Inferior parietal cortex (tissue), 1 donor: ENCODE results near the gene ENOX1.

Source experiments
- DNase-seq: peaks from one replicate; pipeline ENCODE4 v3.0.0-alpha.2; 2016; ENCODE audit errors: extremely low spot score

The ENOX1 gene

DNA sequence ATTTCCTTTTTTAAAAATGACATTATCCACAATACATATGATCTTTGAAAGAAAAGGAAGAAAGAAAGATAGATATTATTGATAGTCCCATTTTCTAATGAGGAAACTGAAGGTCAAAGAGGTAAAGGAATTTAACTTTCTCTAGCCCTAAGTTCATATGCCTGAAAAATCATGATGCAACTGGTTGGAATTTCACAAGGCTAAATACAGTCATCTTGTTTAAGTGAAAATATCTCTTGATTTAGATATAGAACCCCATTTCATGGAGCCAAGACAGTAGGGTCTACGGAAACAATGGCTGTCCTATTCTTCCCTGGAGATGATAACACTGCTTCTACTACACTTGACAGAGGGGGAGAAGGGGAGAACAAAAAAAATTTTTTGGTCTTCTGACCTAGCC lies 397.2 kb downstream of the ENOX1 start:
- no peak for DNase-seq

- no peak for DNase-seq
Measured at GRCh38 chr13:43388282-43389034, 398.3 kb downstream of the ENOX1 start.

GRCh38 chr13:43387880-43388279 lies 398.9 kb downstream of the ENOX1 start:
- no peak for DNase-seq

DNA sequence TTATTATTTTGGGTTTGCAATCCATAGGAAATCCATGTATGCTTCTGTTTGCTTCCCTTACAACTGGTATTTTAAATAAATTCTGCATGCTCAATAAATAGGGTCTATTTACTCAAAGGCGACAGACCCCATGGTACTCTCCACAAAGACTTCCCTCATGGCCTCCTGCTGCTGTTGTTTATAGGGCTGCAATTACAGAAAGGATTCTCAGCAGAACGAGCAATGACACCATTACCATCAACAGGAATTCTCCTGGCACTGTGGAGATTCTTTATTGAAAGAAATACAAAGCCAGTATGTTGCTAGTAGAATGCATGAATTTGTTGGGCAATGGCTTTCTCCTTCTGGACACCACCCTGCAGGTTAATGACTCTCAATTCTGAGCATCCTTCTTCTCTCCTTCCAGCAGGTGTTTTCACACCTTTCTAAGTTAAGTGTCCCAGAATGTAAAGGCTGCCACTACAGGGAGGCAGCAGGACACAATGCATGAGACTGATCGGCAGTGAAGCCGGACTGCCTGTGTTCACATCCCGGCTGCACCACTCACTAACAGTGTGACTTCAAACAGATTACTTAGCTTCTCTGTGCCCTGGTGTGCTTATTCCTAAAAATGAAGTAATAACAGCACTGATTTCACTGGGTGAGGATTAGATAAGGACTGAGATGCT lies 403.1 kb downstream of the ENOX1 start:
- DNase-seq = no peak

DNA sequence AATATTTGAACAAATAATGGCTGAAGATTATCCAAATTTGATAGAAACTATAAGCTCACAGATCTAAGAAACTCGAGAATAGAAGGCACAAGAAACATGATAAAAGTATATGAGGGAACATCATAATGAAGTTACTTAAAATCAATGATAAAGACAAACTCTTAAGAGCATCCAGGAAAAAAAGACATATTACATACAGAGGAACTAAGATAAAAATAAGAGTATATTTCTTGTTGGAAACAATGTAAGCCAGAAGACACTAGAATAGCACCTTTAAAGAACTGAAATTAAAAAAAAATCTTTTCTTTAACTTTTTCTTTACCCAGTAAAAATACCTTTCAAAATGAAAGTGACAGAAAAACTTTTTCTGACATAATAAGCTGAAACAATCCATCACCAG lies 407.0 kb downstream of the ENOX1 start:
- DNase-seq = no peak

- no peak for DNase-seq
Measured at GRCh38 chr13:43377973-43378372, 408.8 kb downstream of the ENOX1 start.

- no peak for DNase-seq
Measured at GRCh38 chr13:43377149-43377548, 409.6 kb downstream of the ENOX1 start.

DNA sequence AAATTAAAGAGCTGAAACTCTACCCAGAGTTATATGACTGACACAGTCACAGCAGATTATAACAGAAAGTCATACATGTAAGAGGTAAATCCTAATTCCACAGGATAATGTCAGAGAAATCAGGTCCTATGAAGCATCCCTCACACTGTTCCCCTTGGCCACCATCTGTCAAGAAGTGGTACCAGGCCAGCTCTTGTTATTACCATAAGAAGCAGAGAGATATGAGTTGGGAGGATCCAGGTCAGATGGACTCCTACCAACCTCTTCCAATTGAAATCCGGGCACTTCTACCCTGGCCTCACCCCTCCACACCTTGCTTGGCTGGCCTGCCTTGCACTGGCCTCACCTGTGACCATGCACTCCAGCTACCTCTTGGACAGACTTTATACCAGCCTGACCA lies 410.2 kb downstream of the ENOX1 start:
- no peak for DNase-seq

DNA sequence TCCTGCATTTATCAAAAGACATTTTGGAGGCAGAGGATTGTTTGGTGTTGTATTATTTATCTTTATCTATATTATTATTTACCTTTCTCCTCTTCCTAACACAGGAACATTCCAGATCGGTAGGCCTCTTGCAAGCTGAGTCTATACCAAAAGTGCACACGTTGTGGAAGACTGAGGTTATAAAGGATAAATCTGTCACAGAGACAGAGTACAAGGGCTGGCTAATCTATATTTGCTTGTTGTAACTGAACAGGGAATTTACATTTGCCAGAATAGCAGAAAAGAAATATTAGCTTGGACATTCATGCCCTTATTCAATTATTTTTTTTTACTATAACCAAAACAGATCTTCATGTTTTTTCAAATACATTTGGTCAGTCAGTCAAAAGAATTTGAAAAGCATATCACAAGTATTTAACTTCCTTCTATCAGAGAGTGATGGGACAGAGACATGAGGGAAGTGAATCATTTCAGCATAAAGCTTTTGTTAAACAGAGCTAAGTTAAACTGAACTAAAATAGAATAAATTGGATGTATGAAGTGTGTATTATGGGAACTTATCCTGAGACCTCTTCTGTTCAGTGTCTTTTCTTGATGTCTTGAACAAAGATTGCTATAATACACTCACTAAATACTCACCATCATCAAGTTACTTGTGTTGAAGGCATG lies 410.8 kb downstream of the ENOX1 start:
- DNase-seq = no peak

GRCh38 chr13:43374621-43375020 lies 412.2 kb downstream of the ENOX1 start:
- DNase-seq = no peak

DNA sequence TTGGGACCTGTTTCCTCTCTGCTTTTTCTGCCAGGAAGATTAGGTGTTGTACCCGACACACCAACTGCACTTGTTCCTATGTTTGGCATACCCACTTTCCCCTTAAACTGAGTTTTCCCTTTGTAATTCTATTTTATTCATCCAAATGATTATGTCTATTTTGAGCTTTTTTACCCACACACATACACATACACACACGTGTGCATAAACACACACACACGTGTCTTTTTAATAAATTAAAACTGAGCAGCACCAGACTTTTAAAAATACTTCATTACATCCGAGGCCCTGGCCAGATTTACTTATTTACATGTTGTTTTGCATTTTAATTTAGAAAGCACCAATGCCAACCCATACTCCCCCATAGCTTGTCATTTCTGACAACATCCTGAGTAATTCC lies 413.4 kb downstream of the ENOX1 start:
- no peak for DNase-seq

- DNase-seq = no peak
Measured at GRCh38 chr13:43370842-43371241, 415.9 kb downstream of the ENOX1 start.

- DNase-seq = no peak
Measured at GRCh38 chr13:43369319-43369718, 417.5 kb downstream of the ENOX1 start.

DNA sequence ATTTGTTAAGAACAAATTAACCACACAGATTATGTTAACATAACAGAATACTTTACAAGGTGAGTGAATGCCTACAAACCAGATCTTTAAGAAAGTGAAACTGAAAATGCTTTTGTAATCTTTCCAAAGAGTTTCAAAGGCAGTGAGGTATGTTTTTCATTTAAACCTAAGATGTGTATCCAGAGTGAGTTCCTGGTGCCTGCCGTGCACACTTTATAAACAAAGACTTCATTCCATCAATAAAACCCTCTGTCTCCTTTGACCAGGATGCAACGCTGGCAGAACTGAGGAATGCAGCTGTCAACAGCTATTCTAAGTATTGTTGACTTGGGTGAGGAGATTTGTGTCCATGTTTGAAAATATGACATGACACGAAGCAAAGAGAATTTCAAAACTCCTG lies 418.8 kb downstream of the ENOX1 start:
- no peak for DNase-seq

DNA sequence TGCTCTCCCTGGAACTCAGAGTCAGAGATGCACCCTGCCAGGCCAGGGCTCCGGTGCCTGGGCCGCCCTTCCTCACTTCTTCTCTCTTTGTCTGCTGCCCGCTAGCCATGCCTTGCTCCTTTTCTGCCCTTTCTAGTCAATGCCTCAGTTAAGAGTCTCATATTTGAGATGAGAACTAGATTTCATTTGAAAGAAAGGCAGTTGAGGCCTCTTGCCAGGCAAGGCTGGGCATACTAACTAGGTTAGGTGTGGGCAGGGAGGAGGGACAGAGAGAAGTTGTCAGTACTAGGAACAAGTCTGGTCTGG lies 421.8 kb downstream of the ENOX1 start:
- no peak for DNase-seq

- DNase-seq = no peak
Measured at GRCh38 chr13:43364210-43365038, 422.3 kb downstream of the ENOX1 start.

- no peak for DNase-seq
Measured at GRCh38 chr13:43363156-43363953, 423.4 kb downstream of the ENOX1 start.

- DNase-seq = no peak
Measured at GRCh38 chr13:43362556-43362955, 424.2 kb downstream of the ENOX1 start.

- DNase-seq = peak; percentile 27
Measured at GRCh38 chr13:43360892-43361610, 425.7 kb downstream of the ENOX1 start.

DNA sequence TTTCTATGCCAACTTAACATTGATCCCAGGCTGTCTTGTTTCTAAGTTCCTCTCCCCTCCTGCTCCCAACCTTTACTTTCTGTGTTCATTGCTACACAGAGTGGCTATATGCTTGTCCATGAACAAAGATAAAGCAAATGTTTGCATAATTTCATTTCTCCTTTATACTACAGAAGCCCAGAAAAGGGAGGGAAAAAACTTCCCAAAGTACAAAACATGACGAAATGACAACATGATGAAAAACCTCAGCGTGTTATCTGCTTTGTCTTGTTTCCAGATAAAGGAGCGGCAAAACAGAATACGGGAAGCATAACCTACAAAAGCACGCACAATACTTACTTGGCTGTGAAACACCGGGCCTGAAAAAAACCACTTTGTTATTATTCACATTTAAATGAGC lies 426.6 kb downstream of the ENOX1 start:
- no peak for DNase-seq

GRCh38 chr13:43359536-43359935 lies 427.2 kb downstream of the ENOX1 start:
- DNase-seq = no peak
